PC-3 (cell line): Measurements from ENCODE around the gene HRH1.

Source experiments
- EZH2 ChIP-seq: fragments of 300-600 bp; sonication (generic); IDR thresholded peaks from one replicate; pipeline ENCODE4 v1.6.1; 2017; ENCODE audit warnings: antibody characterized with exemption, mild to moderate bottlenecking, low read length; ENCODE audit not compliant: unreplicated experiment
- EZH2phosphoT487 ChIP-seq: fragments of 300-600 bp; sonication (generic); IDR thresholded peaks from 2 replicates; pipeline ENCODE4 v1.6.1; 2018; ENCODE audit warnings: mild to moderate bottlenecking, antibody characterized with exemption, low read length, borderline replicate concordance
- TF ChIP-seq, protein P1 (sequence below): fragments of 300-600 bp; sonication (generic); conservative IDR thresholded peaks from 2 replicates; pipeline ENCODE4 v1.5.1; 2017; ENCODE audit warnings: antibody characterized with exemption, low read depth, mild to moderate bottlenecking, low read length

DNA sequence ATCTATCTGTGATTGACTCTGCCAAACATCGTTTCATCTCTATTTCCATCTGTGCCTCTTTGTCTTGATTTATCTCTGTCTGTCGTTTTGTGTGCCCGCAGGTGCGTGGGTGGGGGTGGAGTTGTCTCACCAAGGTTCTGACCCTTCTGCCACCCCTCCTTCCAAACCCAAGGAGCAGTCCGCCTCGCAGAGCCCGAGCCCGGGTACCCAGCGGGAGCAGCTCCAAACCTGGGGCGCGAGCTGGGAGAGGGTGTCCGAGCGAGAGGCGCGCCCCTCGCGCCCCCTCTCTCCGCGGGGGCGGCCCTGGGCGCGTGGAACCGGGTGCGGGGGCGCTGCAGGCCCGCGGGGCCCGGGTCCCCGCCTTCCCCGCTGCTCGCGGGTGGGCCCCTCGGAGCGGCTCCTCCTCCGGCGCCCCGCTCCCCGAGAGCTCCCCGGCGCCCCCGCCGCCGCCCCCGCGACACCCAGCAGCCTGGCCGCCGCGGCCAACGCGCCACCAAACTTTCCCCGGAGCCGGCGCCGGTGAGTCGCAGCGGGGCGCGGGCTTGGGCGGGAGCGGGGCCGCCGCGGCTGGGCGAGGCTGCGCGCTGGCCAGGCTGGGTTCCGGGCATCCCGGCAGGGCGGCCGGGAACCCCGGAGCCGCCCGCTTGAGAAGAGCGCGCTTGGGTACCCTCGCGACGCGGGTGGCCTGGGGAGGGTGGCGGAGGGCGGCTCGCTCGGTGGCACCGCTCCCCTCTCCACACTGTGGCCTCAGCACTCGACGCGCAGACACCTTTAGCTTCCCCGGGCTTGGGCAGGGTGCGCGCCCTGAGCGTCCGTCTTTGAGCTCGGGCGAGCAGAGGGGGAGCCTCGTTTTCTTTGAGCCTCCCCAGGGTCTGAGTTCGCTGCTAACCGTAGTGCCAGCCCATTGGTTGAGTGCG, at the start of gene HRH1:
- TF ChIP-seq, protein P1, sequence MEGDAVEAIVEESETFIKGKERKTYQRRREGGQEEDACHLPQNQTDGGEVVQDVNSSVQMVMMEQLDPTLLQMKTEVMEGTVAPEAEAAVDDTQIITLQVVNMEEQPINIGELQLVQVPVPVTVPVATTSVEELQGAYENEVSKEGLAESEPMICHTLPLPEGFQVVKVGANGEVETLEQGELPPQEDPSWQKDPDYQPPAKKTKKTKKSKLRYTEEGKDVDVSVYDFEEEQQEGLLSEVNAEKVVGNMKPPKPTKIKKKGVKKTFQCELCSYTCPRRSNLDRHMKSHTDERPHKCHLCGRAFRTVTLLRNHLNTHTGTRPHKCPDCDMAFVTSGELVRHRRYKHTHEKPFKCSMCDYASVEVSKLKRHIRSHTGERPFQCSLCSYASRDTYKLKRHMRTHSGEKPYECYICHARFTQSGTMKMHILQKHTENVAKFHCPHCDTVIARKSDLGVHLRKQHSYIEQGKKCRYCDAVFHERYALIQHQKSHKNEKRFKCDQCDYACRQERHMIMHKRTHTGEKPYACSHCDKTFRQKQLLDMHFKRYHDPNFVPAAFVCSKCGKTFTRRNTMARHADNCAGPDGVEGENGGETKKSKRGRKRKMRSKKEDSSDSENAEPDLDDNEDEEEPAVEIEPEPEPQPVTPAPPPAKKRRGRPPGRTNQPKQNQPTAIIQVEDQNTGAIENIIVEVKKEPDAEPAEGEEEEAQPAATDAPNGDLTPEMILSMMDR, result no peak
- TF ChIP-seq EZH2, result no peak
- TF ChIP-seq EZH2phosphoT487, result no peak
